DND-41 (cell line): Measurements from ENCODE around the gene TMEM117.
A peak's percentile ranks its signal among the peaks of the same experiment; 100 is the strongest.

Experiments
- CTCF ChIP-seq: IDR thresholded peaks from 2 replicates; pipeline ENCODE4 v1.5.1; 2012; ENCODE audit warnings: borderline replicate concordance, low read length, moderate library complexity, mild to moderate bottlenecking; ENCODE audit not compliant: poor library complexity, severe bottlenecking; ENCODE audit errors: extremely low read depth
- EZH2 ChIP-seq: IDR thresholded peaks from 3 replicates; pipeline ENCODE4 v1.6.1; 2012; ENCODE audit warnings: borderline replicate concordance, low read depth, mild to moderate bottlenecking, moderate library complexity, low read length, inconsistent platforms; ENCODE audit not compliant: severe bottlenecking

DNA sequence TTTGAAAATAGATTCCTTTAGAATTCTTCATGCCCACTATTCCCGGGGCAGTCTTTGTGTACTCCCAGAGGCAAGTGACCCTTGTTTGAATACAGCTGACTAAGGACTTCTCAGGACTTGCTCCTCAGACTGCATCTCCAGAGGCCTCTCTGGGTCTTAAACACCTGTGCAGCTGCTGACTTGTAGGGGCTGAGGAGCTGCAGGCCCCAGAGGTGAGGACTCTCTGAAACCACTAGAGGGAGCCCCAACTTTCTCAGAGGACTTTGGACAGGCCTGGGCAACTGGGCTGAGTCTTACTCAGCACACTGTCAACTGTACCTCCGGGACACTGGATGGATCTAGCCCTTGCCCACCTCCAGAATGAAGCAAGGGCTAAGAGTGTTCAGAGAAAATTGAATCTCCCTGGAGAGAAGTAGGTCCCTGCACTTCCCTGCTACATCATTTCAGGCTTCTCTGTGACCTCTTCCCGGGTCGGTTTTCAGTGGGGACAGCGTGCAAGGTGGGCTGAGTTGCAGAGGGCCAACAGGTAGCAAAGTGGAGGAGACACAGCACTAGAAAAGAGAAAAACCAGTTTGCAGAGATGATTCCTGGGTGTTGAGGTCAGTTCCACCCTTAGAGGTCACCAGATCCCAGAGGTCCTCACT, 164.6 kb downstream of the TMEM117 start:
- TF ChIP-seq CTCF (peak; percentile 67), EZH2 (no peak)
